Keratinocyte (primary cell): ENCODE results near the gene CWH43. TPM values are rescaled to one million over a fixed set of nuclear protein-coding genes. Genes with fewer than 3 reads are reported as not detected.

ENCODE experiments used
- DNase-seq: peaks from one replicate; pipeline ENCODE4 v3.0.0-alpha.2; 2011; ENCODE audit warnings: low read depth, missing footprints, low spot score
- FAIRE-seq: peaks from 2 replicates; lab custom pipeline; 2011; peaks lifted over from hg19 to GRCh38; lab: Jason Lieb, UNC
- H2AFZ ChIP-seq: 2 replicates; pipeline ENCODE4 v1.6.0; 2012; ENCODE audit warnings: low read length, control low read depth, inconsistent platforms; ENCODE audit not compliant: control insufficient read depth
- H3K27ac ChIP-seq: 2 replicates; pipeline ENCODE4 v1.5.1; 2011; ENCODE audit warnings: low read length; ENCODE audit not compliant: control insufficient read depth, insufficient read depth
- H3K27me3 ChIP-seq: 3 replicates; pipeline ENCODE4 v1.6.0; 2011; ENCODE audit warnings: low read length; ENCODE audit not compliant: control insufficient read depth, insufficient read depth; ENCODE audit errors: extremely low read depth
- H3K36me3 ChIP-seq, 2 experiments: 2 replicates in 1 of 2; 3 replicates in 1 of 2; pipeline ENCODE4 v1.5.1; 2011; ENCODE audit warnings: low read length in 2 of 2, mild to moderate bottlenecking in 1 of 2; ENCODE audit not compliant: control insufficient read depth in 2 of 2, insufficient read depth in 2 of 2; ENCODE audit errors: extremely low read depth in 1 of 2
- H3K4me1 ChIP-seq: 3 replicates; pipeline ENCODE4 v1.5.1; 2011; ENCODE audit warnings: low read length; ENCODE audit not compliant: control insufficient read depth, insufficient read depth; ENCODE audit errors: extremely low read depth
- H3K4me2 ChIP-seq: 3 replicates; pipeline ENCODE4 v1.6.0; 2011; ENCODE audit warnings: low read depth, low read length; ENCODE audit not compliant: control insufficient read depth, insufficient read depth; ENCODE audit errors: extremely low read depth
- H3K4me3 ChIP-seq, 3 experiments: fragments of 200-600 bp in 1 of 3; sonication (generic) in 1 of 3; 2 replicates in 2 of 3; 3 replicates in 1 of 3; pipeline ENCODE4 v1.5.1; 2011 to 2016; ENCODE audit warnings: low read length in 3 of 3, mild to moderate bottlenecking in 3 of 3, control low read depth in 2 of 3, inconsistent platforms in 1 of 3, low read depth in 1 of 3, mixed read lengths in 1 of 3, mixed run types in 1 of 3, moderate library complexity in 1 of 3; ENCODE audit not compliant: control insufficient read depth in 2 of 3, insufficient read depth in 2 of 3; ENCODE audit errors: extremely low read depth in 1 of 3
- H3K79me2 ChIP-seq: 2 replicates; pipeline ENCODE4 v1.6.0; 2012; ENCODE audit warnings: low read length; ENCODE audit not compliant: control insufficient read depth, insufficient read depth
- H3K9ac ChIP-seq: 3 replicates; pipeline ENCODE4 v1.6.0; 2011; ENCODE audit warnings: low read length; ENCODE audit not compliant: control insufficient read depth, insufficient read depth; ENCODE audit errors: extremely low read depth
- H3K9me1 ChIP-seq: 3 replicates; pipeline ENCODE4 v1.6.0; 2011; ENCODE audit warnings: low read length; ENCODE audit not compliant: control insufficient read depth, insufficient read depth; ENCODE audit errors: extremely low read depth
- H3K9me3 ChIP-seq: 2 replicates; pipeline ENCODE4 v1.5.1; 2012; ENCODE audit warnings: low read depth, low read length; ENCODE audit not compliant: control insufficient read depth
- H4K20me1 ChIP-seq: 3 replicates; pipeline ENCODE4 v1.6.0; 2011; ENCODE audit warnings: low read length; ENCODE audit not compliant: control insufficient read depth, insufficient read depth; ENCODE audit errors: extremely low read depth
- CTCF ChIP-seq, 3 experiments: IDR thresholded peaks in 1 of 3; conservative IDR thresholded peaks in 1 of 3; optimal IDR thresholded peaks in 1 of 3; 2 replicates in 2 of 3; 3 replicates in 1 of 3; pipeline versions ENCODE3 to v1.5.1; 2011; ENCODE audit warnings: low read length in 3 of 3, mild to moderate bottlenecking in 3 of 3, moderate library complexity in 2 of 3, control low read depth in 1 of 3, inconsistent platforms in 1 of 3; ENCODE audit not compliant: insufficient read depth in 2 of 3; ENCODE audit errors: extremely low read depth in 1 of 3
- EZH2 ChIP-seq: IDR thresholded peaks from one replicate; pipeline ENCODE4 v1.6.1; 2012; ENCODE audit warnings: inconsistent platforms, mild to moderate bottlenecking, low read length, moderate library complexity
- dilution Hi-C: fragments of 300-500 bp; cut with MboI; formaldehyde crosslinking; loops from one replicate; pipeline ENCODE4 v1.7.0; 2020; ENCODE audit warnings: low sequenced_read_pairs; ENCODE audit not compliant: extremely low pct_ligation_motif_present
- polyA plus RNA-seq, 5 experiments: library from polyadenylated mRNA; depleted of rRNA in 3 of 5; stranded (reverse) in 3 of 5; stranded (forward) in 1 of 5; unstranded in 1 of 5; fragments of >200 nt; gene quantifications; 1 replicate in 1 of 5; 2 replicates in 3 of 5; 3 replicates in 1 of 5; pipeline versions ENCODE4 v1.2.1 to v1.2.3, GENCODE V29; 2011 to 2012; ENCODE audit warnings: missing spikeins in 2 of 5, low read depth in 1 of 5, low replicate concordance in 1 of 5

CWH43 gene
- polyA plus RNA-seq, 1 donor (not counting 4 experiments of a cell fraction or from before 2014, with no cell fraction given), result 10.9 TPM

DNA sequence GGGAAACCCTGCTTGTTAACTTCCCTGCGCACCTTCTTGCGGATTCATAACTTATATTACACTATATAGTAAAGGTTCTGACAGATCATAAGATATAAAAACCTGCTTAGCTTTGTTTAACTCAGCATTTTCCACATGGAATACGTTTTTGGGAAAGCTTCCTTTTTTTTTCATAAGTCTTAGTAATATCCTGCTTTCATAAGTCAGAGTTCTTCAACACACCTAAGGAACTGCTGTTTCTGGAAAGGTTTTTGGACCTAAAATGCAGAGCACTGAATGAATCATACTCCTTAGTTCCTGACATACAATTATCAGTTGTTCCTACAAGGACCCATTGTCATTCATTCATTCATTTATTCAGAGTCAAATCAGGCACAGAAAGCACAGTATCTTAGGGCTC lies 47.2 kb upstream of the CWH43 start:
- DNase-seq, result no peak
- Histone ChIP-seq H3K4me2 (no peak overlapping the region), H3K9ac (no peak overlapping the region)

DNA sequence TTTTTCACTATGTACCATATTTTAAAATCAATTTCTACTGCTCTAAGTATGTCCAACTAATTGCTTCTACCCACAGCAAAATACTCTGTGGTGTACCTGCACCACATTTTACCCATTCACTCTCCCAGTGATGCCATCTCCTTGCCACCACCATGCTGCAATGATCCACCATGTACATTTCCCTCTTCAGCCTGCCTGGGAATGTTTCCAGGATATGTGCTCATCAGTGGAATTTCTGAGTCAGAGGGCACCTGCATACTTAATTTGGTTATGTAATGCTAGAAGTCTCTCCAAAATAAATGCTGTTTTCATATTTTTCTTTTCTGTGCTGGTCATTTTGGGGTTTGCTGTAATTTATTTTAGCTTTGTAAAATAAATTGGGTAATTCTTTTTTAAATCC lies 46.3 kb upstream of the CWH43 start:
- peak; percentile 98 for FAIRE-seq
- Histone ChIP-seq H3K9me3 (no peaks in the 10 kb centered on the region), H3K36me3 (no peaks in the 10 kb centered on the region), H4K20me1 (no peaks in the 10 kb centered on the region), H3K4me2 (peak overlapping the region; percentile 22), H3K27ac (peak overlapping the region; percentile 47), H3K9me1 (no peaks in the 10 kb centered on the region), H3K4me1 (peaks cover 24% of the 10 kb centered on the region), H3K27me3 (no peaks in the 10 kb centered on the region), H3K4me3 (no peak overlapping the region), H3K79me2 (no peaks in the 10 kb centered on the region), H3K9ac (no peak overlapping the region), H2AFZ (no peak overlapping the region)
- dilution Hi-C loops, result no loop called here
- no peak for TF ChIP-seq EZH2
- TF ChIP-seq CTCF (optimal IDR thresholded peaks at IDR 0.05 in 1 of 3, IDR thresholded peaks at IDR 0.05 in 1 of 3, conservative IDR thresholded peaks at IDR 0.05 in 1 of 3; ENCODE audit: extremely low read depth in 1 of 3, insufficient read depth in 2 of 3, low read length in 3 of 3), result peak in 1 of 3 experiments; percentile 6
- peak; percentile 92 for DNase-seq

More for the DNA sequence above, 47.2 kb upstream of the CWH43 start:
- H3K79me2 ChIP-seq, result no peaks in the 10 kb centered on the region
- no peaks in the 10 kb centered on the region for H3K9me3 ChIP-seq
- H3K4me3 ChIP-seq, result no peak overlapping the region
- H2AFZ ChIP-seq, result no peak overlapping the region
- no peaks in the 10 kb centered on the region for H3K9me1 ChIP-seq
- no peaks in the 10 kb centered on the region for H3K36me3 ChIP-seq
- H3K4me1 ChIP-seq, result peaks cover 16% of the 10 kb centered on the region
- peak; percentile 51 for FAIRE-seq
- H4K20me1 ChIP-seq, result no peaks in the 10 kb centered on the region
- H3K27me3 ChIP-seq, result no peaks in the 10 kb centered on the region
- dilution Hi-C loops, result no loop called here
- no peak for TF ChIP-seq CTCF (optimal IDR thresholded peaks at IDR 0.05 in 1 of 3, IDR thresholded peaks at IDR 0.05 in 1 of 3, conservative IDR thresholded peaks at IDR 0.05 in 1 of 3; ENCODE audit: extremely low read depth in 1 of 3, insufficient read depth in 2 of 3, low read length in 3 of 3)
- no peak overlapping the region for H3K27ac ChIP-seq
